Measurements from ENCODE around the gene ZMPSTE24. TPM values are rescaled to one million over a fixed set of nuclear protein-coding genes. Genes with fewer than 3 reads are reported as not detected.

Gene ZMPSTE24
- total and polyA plus RNA-seq, 10 of the 15 experiments (the other 5 are each of a cell fraction or from before 2014, with no cell fraction given): 21.5 to 84.4 (median 43.6) TPM

DNA sequence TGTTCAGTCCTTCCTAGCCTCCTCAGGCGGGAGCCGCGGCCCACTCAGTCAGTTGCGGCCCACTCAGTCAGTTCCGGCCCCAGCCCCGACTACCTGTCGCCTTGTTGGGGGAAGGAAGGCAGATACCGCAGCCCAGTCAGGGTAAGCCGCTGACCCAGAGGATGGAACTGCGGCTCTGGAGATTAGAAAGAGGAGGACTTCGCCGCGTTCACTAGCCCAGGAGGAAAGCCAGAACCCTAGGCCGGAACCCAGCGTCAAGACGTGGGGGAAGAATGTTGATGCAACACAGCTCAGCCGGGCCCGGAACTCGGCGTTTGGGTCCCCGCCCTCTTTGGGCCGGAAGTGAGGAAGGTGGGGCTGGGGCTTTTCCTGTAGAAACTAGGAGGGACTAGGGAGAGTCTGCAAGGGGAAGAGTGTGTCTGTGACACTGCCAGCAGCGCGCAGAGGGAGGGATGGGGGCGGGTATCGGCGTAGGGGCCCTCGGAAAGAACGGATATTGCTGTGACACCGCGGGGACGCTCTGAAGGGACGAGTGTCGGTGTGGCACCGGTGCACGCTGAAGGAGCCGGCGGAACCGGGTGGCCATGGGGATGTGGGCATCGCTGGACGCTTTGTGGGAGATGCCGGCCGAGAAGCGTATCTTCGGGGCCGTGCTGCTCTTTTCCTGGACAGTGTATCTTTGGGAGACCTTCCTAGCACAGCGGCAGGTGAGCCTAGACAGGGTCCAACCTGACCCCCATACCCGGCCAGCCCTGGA is at the start of gene ZMPSTE24 (continued):
- TF ChIP-seq, protein P1, sequence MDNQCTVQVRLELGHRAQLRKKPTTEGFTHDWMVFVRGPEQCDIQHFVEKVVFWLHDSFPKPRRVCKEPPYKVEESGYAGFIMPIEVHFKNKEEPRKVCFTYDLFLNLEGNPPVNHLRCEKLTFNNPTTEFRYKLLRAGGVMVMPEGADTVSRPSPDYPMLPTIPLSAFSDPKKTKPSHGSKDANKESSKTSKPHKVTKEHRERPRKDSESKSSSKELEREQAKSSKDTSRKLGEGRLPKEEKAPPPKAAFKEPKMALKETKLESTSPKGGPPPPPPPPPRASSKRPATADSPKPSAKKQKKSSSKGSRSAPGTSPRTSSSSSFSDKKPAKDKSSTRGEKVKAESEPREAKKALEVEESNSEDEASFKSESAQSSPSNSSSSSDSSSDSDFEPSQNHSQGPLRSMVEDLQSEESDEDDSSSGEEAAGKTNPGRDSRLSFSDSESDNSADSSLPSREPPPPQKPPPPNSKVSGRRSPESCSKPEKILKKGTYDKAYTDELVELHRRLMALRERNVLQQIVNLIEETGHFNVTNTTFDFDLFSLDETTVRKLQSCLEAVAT (IDR thresholded peaks at IDR 0.05): peak; percentile 86
- TF ChIP-seq, protein P2, sequence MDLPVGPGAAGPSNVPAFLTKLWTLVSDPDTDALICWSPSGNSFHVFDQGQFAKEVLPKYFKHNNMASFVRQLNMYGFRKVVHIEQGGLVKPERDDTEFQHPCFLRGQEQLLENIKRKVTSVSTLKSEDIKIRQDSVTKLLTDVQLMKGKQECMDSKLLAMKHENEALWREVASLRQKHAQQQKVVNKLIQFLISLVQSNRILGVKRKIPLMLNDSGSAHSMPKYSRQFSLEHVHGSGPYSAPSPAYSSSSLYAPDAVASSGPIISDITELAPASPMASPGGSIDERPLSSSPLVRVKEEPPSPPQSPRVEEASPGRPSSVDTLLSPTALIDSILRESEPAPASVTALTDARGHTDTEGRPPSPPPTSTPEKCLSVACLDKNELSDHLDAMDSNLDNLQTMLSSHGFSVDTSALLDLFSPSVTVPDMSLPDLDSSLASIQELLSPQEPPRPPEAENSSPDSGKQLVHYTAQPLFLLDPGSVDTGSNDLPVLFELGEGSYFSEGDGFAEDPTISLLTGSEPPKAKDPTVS (IDR thresholded peaks at IDR 0.05; ENCODE audit: low read depth, low read length): peak; percentile 73; the same call in 1 of the 2 replicates
- TF ChIP-seq, protein P3, sequence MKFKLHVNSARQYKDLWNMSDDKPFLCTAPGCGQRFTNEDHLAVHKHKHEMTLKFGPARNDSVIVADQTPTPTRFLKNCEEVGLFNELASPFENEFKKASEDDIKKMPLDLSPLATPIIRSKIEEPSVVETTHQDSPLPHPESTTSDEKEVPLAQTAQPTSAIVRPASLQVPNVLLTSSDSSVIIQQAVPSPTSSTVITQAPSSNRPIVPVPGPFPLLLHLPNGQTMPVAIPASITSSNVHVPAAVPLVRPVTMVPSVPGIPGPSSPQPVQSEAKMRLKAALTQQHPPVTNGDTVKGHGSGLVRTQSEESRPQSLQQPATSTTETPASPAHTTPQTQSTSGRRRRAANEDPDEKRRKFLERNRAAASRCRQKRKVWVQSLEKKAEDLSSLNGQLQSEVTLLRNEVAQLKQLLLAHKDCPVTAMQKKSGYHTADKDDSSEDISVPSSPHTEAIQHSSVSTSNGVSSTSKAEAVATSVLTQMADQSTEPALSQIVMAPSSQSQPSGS (IDR thresholded peaks at IDR 0.05; ENCODE audit: low read length): no peak; the same call in 1 of the 2 replicates
- peak; percentile 83; the same call in 1 of the 2 replicates for TF ChIP-seq RB1 (IDR thresholded peaks at IDR 0.05; ENCODE audit: borderline replicate concordance)
